NCI-H748 (cell line): ENCODE data around the gene DOLPP1.

Experiments used
- DNase-seq: peaks from one replicate; lab custom pipeline; 2025; ENCODE audit not compliant: unreplicated experiment; lab: John Stamatoyannopoulos, UW

Gene DOLPP1

DNA sequence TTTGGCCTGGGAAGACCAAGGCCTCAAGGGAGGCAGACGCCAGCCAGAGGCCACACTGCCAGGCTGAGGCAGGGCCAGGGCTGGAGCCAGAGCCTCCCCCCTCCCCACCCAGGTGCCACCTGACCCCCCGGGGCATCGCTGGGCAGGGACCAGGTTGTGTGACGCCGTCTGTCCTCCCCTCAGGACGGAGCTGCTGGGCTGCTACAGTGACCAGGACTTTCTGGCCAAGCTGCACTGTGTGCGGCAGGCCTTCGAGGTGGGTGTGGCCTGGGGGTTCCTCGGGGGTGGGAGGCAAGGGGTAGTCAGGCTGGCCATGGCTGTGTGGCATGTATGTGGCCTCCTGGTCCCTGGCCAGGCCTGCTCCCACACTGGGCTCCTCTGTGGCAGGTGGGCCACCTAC, 17.9 kb upstream of the DOLPP1 start:
- no peak for DNase-seq

DNA sequence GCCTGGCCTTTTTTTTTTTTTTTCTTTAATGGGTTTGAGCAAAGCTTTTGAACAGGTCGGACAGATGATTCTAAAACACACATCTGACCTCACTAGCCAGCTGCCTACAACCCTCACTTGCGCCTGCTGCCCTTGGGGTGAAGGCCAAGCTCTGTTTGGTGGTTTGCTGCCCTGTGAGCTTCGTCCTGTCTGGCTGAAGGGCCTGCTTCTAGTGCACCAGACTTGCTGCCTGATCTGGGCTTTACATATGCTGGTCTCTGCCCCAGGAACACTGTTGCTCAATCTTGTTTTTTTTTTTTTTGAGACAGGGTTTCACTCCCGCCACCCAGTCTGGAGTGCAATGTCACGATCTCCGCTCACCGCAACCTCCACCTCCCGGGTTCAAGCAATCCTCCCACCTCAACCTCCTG, 16.4 kb upstream of the DOLPP1 start:
- DNase-seq: no peak

GRCh38 chr9:129068110-129068509, 12.8 kb upstream of the DOLPP1 start:
- DNase-seq: no peak

DNA sequence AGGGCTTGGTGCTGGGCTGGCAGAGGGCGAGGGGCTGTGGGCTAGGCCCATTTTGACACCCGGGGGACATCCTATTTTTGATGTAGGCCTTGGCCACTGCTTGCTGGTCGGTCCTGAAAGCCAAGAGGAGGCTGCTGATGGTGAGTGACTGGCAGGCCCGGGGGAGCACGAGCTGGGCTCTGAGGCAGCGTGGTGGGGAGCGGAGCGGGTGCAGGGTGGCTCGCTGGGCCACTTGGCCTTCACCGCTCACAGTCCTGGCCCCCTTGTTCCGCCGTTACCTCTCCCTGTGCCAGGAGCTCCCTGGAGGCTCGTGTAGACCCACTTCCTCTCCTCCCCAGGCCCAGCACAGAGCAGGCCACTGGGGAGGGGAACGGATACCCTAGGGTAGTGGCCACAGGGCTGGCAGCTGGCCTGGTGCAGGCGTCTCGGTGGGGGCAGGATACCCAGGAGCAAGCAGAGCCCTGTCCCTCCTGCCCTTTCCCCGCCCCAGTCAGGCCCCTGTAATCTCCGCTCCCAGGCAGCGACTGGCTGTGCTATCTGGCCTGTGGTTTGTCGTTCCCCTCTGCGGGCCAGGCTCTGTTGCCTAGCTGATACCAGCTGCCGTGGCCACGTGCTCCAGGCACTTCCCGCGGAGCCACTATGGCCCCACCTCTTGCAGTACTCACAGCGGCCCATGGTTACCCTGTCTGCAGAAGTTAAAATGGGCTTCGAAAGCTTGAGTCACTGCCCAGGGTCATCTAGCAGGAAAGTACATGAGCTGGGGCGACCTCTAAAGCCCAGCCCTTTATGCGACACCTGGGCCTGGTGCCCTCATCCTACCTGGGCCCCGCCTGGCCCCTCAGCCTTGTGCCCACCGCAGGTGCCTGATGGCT, 11.7 kb upstream of the DOLPP1 start:
- no peak for DNase-seq

DNA sequence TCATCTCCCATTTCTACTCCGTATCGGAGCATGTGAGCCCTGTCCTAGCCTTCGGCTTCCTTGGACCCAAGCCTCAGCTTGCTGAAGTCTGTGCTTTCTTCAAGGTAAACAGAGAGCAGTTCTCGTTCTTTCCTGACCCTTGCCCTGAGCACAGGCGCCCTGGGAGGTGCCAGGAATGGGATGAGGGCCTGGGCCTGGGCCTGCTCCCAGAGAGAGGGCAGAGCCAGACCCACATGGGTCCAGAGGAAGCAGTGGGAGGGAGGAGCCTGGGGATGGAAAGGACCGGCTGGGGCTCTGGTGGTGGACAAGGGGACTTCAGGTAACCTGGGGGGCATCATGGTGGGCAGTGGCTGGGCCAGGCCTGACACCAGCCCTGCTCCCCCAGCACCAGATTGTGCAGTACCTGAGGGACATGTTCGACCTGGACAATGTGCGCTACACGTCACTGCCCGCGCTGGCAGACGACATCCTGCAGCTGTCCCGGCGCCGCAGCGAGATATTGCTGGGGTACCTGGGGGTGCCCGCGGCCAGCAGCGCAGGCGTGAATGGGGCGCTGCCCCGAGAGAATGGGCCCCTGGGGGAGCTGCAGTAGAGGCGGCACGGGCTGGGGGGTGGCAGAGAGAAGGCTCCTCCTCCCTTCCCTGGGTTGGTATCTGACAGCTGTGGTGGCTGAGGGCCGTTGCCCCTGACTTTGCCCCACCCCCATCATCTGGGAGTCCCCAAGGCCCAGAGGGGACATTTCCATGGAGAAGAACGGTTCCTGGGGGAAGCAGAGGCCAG, 10.9 kb upstream of the DOLPP1 start:
- no peak for DNase-seq

DNA sequence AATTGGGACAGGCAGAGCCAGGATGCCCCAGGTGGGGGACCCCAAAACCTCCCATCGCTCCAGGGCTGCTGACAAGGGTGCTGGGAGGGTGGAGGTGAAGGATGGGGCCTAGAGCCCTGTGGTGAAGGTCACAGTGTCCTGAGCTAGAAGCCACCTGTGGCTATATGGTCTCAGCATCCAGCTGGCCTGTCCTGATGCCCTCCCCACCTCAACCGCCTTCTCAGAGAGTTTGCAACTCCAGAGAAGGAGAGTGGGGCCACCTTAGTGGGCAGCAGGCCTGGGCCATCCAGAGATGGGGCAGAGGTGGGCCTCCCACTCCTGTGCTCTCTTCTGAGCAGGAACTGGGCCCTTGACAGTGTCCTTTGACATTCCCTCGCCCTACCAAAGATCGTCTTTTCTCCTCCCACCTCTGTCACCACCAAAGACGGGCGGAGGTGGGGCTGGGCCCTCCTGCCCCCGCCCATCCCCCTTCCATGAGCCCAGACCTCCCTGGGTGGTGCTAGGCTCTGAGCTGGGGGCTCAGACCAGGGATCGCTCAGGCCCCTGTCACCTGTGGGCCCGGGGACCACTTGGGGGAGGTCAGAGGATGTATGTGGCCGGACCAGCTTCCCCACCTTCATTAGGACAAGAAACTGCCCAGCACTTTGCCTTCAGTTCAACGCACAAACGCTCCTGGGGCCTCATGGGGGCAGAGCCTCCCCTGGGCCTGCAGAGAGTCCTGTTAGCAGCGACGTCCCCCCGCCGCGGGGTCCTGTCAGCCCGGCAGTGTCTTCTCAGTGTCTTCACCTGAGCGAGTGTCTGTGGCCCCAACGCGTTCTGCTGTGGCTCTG, 10.0 kb upstream of the DOLPP1 start:
- DNase-seq: no peak

DNA sequence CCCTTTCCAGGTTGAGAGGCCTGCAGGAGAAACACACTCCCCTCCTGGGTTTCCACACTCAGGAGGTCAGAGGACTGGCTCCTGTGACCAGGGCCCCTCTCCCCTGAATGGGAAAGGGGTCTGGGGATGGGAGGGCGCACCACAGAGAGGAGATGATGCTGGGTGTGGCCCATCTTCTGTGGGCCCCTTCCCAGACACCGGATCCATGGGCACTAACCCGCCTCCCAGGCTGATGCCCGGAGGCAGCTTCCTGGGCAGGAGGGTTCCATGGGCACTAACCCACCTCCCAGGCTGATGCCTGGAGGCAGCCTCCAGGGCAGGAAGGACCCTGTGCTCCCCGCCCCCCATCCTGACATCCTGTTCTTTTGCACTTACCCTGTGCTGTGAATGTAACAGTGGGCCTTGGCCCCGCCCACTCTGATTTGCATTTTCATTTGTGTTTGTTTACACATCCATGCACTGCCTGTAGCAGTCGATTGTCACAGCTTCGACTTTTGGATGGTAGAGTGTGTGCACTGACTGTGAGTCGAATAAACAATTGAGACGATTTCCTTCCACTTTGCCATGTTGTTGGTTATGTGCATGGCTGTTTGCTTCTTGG, 9.3 kb upstream of the DOLPP1 start:
- peak; percentile 11 for DNase-seq

DNA sequence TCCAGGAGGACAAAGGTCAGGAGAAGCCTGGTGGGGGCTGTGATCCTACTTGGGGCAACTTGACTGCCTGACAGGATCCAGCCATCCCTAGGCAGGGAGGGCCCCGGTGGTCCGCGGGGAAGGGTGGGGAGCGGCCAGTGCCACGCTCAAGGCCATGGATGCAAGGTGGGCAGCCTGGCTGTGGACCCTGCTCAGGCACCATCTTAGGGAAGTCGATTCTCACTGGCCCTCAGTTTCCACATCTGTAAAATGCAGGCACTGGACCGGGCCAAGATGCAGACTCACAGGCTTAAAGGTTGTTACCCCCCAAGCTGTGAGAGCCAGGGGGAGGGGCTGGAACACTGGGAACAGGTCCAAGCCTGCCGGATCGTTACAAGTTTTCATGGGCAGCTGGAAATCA, 8.7 kb upstream of the DOLPP1 start:
- no peak for DNase-seq

- no peak for DNase-seq
These were observed 7.5 kb upstream of the DOLPP1 start for GRCh38 chr9:129073404-129073803.

DNA sequence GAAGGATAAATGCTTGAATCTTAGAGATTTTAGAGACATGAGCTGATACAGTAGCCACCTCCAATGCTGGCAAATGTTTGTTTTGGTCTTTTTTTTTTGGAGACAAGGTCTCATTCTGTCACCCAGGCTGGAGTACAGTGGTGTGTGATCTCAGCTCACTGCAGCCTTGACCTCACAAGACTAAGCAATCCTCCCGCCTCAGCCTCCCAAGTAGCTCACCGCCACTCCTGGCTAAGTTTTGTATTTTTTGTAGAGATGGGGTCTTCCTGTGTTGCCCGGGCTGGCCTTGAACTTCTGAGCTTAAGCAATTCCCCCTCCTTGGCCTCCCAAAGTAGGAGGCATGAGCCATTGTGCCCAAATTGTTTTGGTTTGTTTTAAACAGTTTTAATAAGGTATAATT, 6.8 kb upstream of the DOLPP1 start:
- no peak for DNase-seq

- no peak for DNase-seq
These were observed 4.8 kb upstream of the DOLPP1 start for GRCh38 chr9:129075996-129076639.

- DNase-seq: no peak
These were observed 4.3 kb upstream of the DOLPP1 start for GRCh38 chr9:129076640-129077037.

GRCh38 chr9:129077236-129077635, 3.7 kb upstream of the DOLPP1 start:
- no peak for DNase-seq

GRCh38 chr9:129078691-129079503, 2.0 kb upstream of the DOLPP1 start:
- no peak for DNase-seq

GRCh38 chr9:129079829-129080228, 1.1 kb upstream of the DOLPP1 start:
- DNase-seq: no peak

GRCh38 chr9:129080298-129080600, 662 bp upstream of the DOLPP1 start:
- DNase-seq: no peak

DNA sequence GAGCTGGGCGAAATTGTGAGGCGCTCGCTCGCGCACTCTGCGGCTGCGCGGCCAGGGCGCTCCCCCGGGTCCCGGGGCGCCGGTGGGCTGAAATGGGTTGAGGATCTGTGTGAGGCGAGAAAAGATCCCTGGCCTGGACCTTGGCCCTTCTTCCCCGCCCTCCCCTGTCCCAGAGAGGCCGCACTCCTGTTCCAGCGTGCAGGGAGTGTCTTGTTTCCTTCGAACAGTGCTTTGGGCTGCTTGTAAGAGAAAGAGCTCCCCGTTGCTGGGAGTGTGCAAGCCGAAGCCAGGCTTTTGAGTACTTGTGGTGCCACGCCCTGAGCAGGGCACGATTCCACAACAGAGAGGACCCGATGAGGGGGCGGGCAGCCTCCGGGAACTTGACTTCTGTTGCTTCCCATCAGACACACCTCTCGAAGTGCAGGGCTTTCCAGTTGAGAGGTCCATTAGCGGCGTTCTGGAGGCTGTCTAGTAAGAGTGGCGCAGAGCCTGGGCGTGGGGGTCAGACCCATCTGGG, 535 bp downstream of the DOLPP1 start:
- DNase-seq: peak; percentile 64

GRCh38 chr9:129084087-129084486, 3.2 kb downstream of the DOLPP1 start:
- DNase-seq: no peak

DNA sequence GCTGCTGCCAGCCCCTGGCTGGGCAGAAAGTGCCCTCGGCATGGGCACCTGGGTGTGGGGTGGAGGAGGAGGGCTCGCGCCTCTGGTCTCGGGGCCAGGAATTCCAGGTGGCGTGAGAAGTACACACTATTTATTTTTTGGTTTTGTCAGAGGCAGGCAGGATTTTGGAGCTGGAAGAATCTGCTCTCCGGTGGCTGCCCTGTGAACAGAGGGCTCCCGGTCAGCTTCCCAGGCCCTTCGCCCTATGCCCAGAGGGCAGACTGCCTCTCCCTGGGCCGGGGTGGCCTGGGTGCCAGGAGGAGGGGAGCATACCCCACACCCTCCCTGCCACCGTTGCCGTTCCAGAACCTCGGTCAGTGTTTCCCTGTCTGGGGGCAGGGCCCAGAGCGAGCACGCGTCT, 8.3 kb downstream of the DOLPP1 start:
- no peak for DNase-seq
